HG03469 (cell line): ENCODE data around the gene CHP2.
"Not testable (repeated sequence)": the region's sequence is repeated elsewhere in the genome, so short reads cannot be mapped to it uniquely, and the experiment has no call there.

Experiments used
- ATAC-seq: cut with Tn5 transposase; IDR thresholded peaks from one replicate; pipeline ENCODE4 v1.9.1; 2021; ENCODE audit warnings: mild to moderate bottlenecking, moderate library complexity, moderate number of reproducible peaks; ENCODE audit not compliant: unreplicated experiment

The CHP2 gene

DNA sequence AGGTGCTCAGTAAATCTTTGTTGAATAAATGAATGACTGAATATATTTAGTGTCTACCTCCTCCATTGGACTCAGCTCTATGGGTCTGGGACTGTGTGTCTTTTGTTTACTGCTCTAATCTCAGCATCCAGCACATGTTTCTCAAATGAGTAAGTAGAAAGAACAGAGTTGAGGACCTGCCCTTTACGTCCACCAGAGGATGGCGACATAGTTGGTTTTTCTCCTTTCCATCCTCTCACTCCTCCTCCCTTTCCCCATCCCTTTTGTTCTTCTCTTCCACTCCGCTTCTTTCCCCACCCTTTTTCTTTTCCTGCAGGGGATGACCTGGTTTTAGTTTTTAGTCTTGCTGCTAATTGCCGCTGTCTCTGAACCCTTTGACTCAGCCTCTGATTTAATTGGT is 12.1 kb upstream of the CHP2 start:
- ATAC-seq: no peak

DNA sequence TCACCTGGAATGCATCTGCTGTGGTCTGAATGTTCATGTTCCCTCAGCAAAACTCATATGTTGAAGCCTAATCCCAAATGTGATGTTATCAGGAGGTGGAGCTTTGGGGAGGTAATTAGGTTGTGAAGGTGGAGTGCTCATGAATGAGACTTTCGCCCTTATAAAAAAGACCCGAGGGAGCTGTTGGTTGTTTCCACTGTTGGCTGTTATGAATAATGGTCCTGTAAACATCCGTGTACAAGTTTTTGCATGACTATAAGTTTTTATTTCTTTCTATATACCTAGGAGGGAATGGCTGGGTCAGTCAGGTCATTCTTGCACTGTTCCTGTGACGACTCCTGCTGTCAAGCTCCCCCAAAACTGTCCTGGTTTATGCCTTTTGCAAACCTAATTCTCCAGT is 9.6 kb upstream of the CHP2 start:
- no peak for ATAC-seq

- no peak for ATAC-seq
Measured at GRCh38 chr16:23748630-23749029, 6.2 kb upstream of the CHP2 start.

DNA sequence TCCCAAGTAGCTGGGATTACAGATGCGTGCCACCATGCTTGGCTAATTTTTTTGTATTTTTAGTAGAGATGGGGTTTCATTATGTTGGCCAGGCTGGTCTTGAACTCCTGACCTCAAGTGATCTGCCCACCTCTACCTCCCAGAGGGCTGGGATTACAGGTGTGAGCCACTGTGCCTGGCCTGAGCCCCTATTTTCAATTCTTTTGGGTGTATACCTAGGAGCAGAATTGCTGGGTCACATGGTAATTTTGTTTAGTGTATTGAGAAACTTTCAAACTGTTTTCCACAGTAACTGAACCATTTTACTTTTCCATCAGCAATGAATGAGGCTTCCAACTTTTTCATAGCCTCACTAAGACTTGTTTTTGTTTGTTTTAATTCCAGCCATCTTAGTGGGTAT is 3.8 kb upstream of the CHP2 start:
- ATAC-seq: not testable (repeated sequence)

GRCh38 chr16:23753908-23754593 is 775 bp upstream of the CHP2 start:
- ATAC-seq: no peak

DNA sequence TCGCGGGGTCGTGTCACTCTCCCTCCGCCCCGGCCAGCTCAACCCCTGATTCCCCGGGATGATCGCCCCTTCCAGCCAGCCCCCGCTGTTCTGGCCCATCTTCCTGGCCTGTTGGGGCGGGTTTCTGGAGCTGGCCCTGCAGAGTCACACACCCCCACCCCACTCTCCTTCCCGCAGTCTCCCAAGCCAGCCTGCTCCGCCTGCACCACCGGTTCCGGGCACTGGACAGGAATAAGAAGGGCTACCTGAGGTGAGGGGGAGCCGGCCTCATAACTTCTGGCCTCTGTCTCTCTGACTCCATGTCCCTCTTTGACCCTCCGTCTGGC is 621 bp downstream of the CHP2 start:
- ATAC-seq: no peak

- ATAC-seq: no peak
Measured at GRCh38 chr16:23757116-23757515, 2.3 kb downstream of the CHP2 start.

GRCh38 chr16:23757937-23758619 is 3.3 kb downstream of the CHP2 start:
- ATAC-seq: no peak

DNA sequence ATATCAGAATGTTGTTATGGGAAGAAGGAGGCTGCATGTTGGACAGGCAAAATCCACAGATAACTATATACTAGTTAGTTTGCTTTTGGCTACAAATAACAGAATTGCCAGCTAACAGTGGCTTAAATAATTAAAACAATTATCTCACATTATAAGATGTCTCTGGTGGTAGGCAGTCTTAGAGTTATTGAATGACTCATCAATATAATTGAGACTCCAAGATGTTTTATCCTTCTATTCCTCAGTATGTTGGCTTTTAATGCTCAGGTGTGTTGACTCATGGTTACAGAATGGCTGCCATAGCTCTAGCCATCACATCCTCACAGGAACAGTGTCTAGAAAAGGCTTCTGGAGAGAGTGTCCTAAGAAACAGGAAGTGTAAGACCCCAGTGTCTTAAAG is 11.1 kb downstream of the CHP2 start:
- ATAC-seq: no peak

GRCh38 chr16:23768581-23768980 is 13.8 kb downstream of the CHP2 start:
- ATAC-seq: no peak

DNA sequence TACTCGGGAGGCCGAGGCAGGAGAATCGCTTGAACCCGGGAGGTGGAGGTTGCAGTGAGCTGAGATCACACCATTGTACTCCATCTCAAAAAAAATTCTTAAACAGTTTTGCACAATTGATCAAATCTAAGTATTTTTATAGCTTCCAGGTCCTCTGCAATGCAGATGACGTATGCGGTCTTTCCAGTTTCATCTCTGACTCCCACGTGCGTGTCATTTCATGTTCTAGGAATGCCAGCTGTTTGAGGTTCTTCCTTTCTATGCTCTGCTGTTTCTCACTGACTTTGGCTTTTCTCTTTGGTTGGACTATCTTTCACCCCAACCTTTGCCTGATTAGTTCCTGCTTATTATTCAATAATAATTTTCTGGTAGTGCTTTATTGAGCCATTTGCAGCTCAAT is 16.2 kb downstream of the CHP2 start:
- no peak for ATAC-seq

DNA sequence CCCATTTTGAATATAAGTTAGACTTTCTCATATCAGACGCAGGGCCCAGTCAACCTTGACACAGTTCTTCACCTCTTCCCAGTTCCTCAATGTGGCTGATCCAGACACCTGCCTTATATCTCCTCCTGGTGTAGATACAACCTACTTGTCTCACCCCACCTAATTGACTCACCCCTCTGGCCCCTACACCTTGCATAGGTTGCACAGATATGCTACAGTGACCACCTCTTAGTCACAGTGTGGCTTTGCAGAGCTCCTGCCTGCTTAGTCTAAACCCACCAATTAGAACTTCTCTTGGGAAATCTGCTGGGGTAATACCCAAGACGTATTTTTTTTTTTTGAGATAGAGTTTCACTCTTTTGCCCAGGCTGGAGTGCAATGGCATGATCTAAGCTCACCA is 16.8 kb downstream of the CHP2 start:
- ATAC-seq: no peak

DNA sequence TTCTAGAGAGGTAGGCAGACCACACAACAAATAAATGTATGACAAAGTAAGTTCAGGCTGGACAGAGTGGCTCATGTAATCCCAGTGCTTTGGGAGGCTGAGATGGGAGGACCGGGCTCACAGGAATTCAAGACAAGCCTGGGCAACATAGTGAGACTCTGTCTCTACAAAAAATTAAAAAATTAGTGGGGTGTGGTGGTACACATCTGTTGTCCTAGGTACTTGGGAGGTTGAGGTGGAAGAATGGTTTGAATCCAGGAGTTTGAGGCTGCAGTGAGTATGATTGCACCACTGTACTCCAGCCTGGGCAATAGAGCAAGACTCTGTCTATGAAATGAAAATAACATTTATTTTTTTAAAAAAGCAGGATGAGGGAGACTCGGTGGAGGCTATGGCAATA is 18.5 kb downstream of the CHP2 start:
- no peak for ATAC-seq

DNA sequence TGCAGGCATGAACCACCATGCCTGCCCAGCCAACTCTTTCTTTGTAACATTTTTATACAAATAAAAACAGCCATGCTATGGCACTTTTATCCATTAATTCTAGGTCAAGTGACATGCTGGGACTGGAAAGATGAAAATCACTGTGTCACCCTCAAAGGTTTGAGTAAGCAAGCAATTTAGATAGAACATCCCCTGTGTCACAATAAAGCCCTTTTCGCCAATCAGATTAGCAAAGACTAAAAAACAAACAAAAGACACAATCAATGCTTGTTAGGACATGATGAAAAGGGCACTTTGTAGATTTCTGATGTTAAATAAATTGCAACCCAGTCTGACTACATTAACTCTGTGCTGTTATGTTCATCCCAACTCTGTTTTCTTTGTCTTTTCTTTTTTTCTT is 26.4 kb downstream of the CHP2 start:
- no peak for ATAC-seq

DNA sequence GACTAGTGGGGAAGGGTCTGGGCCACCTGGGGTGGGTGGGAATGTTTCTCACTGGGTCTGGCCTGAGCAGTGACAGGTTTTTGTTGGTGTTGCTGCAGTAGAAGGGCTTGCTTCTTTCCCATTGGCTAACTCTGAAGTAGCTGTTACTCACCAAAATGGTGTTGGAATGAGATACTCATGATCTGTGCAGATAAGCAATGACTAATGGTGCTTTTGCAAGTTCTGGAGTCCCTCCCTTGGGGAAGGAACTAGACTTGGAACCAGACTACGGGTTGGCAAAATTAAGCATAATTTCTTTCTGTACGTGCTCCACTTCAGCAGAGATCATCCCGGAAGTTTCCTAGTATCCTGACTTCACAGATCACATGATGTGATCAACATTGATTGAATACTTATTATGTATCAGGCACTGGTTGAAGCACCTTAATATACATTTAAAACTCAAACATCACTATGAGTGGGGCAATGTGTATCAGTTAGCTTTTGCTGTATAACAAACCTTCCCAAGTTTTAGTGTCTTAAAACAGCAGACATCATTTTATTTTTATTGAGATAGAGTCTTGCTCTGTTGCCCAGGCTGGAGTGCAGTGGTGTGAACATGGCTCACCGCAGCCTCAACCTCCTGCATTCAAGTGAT is 30.1 kb downstream of the CHP2 start:
- ATAC-seq: no peak

DNA sequence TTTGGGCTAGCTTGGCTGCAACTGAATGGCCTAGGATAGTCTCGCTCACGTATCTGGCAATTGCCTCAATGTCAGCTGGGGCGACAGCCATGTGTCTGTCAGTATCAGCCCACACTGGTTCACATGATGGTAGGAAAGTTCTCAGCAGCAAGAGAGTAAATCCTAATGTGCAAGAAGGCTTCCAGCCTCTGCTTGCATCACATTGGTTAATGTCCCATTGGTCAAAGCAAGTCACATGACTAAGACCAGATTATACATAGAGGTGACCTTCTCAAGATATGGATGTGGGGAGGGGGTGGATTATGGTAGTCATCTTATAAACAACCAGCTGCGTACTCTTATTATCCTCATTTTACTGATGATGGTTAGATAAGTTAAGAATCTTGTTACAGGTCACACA is 31.0 kb downstream of the CHP2 start:
- ATAC-seq: no peak

DNA sequence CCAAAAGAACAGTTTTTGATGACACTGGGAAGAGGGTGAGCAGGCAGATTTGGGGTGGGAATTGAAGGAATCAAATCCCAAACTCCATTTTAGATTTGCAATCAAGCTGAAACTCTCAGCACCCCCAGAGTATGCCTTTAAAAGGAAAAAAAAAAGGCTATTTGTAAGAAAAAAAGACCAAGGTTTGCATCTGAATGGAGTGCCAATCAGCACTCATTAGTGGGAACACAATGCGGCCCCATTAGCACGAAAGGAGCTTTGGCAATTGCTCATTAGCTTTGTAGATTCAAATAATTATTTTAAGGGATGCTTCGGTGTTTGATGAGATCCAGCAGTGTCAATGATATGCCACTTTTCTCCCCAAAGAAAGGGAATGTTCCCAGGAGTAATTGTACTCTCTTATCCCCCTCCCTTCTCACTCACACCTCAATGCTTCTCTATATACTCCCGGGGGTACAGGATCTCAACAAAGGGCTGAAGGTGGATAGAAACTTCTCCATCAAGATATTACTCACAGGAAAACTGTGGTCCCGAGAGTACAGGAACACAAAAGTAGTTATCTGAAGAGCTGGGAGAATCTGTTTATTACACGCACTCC is 32.2 kb downstream of the CHP2 start:
- no peak for ATAC-seq

DNA sequence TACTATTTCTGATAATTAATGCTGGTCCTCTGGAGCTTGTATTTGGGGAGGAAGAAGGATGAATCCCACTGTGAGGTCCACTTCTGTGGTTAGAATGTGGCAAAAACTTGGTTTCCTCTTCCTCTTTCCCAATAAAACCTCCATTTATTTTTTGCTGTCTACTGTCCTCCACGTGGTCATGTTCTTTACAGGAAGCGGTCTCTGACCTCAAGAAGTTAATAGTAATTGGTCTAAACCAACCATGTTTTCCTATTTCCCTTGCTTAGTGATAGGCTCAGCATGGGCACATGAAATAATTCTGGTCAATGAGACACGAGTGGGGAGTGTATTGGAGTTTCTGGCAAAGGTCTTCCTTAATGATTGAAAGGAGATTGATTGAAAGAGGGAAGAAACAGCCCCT is 33.9 kb downstream of the CHP2 start:
- no peak for ATAC-seq

GRCh38 chr16:23795378-23795777 is 40.6 kb downstream of the CHP2 start:
- no peak for ATAC-seq

DNA sequence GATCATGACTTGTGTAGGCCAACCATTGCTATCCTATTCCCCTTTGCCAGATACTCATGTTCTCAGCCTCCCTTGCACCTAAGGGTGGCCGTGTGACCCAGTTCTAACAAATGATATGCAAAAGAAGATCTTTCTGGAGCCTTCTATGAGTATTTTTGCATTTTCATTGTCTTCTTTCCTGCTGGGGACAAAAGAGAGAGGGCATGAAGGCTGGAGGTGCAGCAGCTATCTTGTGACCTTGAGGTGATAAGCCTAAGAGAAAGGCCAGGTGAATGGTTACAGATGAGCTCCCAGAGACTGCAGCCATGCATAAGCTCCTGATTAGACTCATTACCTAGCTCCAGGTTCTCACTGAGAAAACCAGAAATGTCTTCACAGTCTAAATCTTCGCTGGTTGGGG is 42.1 kb downstream of the CHP2 start:
- ATAC-seq: no peak

DNA sequence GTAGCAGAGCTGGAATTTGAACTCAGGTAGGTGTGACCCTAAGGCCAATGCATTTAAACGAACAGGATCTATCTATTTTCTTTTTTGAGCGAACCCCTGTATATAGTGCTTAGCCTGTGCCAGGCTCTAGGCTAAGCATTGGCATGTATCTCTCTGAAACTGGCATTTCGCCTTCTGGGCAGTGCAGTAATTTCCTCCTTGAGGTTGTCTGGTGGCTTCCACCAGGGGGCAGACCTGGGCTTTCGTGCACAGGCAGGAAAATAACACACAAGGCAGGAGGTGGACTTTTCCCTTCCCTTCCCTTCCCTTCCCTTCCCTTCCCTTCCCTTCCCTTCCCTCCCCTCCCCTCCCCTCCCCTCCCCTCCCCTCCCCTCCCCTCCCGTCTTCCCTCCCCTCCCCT is 46.6 kb downstream of the CHP2 start:
- ATAC-seq: no peak

GRCh38 chr16:23802776-23803175 is 48.0 kb downstream of the CHP2 start:
- ATAC-seq: no peak
